ENCODE measurements around the gene IFITM10. TPM values are rescaled to one million over a fixed set of nuclear protein-coding genes. Genes with fewer than 3 reads are reported as not detected.

Gene IFITM10
- total RNA-seq, 1 donor, result 18.1 TPM

GRCh38 chr11:1792461-1792860 lies 42.1 kb upstream of the IFITM10 start:
- H3K27ac ChIP-seq (ENCODE audit: low read depth, low read length), result no peak overlapping the region
- H4K20me1 ChIP-seq (ENCODE audit: insufficient read depth, low read length), result no peaks in the 10 kb centered on the region
- no peaks in the 10 kb centered on the region for H3K79me2 ChIP-seq (ENCODE audit: insufficient read depth, low read length)
- TF ChIP-seq CTCF (IDR thresholded peaks at IDR 0.05; ENCODE audit: extremely low read depth, low read depth, low read length), result no peak
- DNase-seq (ENCODE audit: insufficient read length, low spot score, missing footprints), result peak; percentile 66
- no peaks in the 10 kb centered on the region for H3K36me3 ChIP-seq (ENCODE audit: insufficient read depth, low read length)
- H3K4me3 ChIP-seq (ENCODE audit: insufficient read depth, low read length), result no peak overlapping the region
- peaks cover 28% of the 10 kb centered on the region for H3K27me3 ChIP-seq (ENCODE audit: insufficient read depth, low read length)
- peaks cover 4% of the 10 kb centered on the region for H3K4me1 ChIP-seq (ENCODE audit: insufficient read depth, low read length)
- H3K9me3 ChIP-seq (ENCODE audit: low read depth, low read length), result no peaks in the 10 kb centered on the region
- no peak overlapping the region for H3K4me2 ChIP-seq (ENCODE audit: insufficient read depth, low read length)
- no peak overlapping the region for H2AFZ ChIP-seq (ENCODE audit: low read length)

- peaks cover 4% of the 10 kb centered on the region for H3K4me1 ChIP-seq (ENCODE audit: insufficient read depth, low read length)
- no peak for TF ChIP-seq CTCF (IDR thresholded peaks at IDR 0.05; ENCODE audit: extremely low read depth, low read depth, low read length)
- H2AFZ ChIP-seq (ENCODE audit: low read length), result no peak overlapping the region
- no peak overlapping the region for H3K4me2 ChIP-seq (ENCODE audit: insufficient read depth, low read length)
- no peaks in the 10 kb centered on the region for H3K9me3 ChIP-seq (ENCODE audit: low read depth, low read length)
- no peaks in the 10 kb centered on the region for H3K36me3 ChIP-seq (ENCODE audit: insufficient read depth, low read length)
- H3K27ac ChIP-seq (ENCODE audit: low read depth, low read length), result no peak overlapping the region
- H3K79me2 ChIP-seq (ENCODE audit: insufficient read depth, low read length), result no peaks in the 10 kb centered on the region
- H3K27me3 ChIP-seq (ENCODE audit: insufficient read depth, low read length), result peaks cover 28% of the 10 kb centered on the region
- DNase-seq (ENCODE audit: insufficient read length, low spot score, missing footprints), result no peak
- H3K4me3 ChIP-seq (ENCODE audit: insufficient read depth, low read length), result no peak overlapping the region
- no peaks in the 10 kb centered on the region for H4K20me1 ChIP-seq (ENCODE audit: insufficient read depth, low read length)
Observed at GRCh38 chr11:1791912-1792311, 41.5 kb upstream of the IFITM10 start.

GRCh38 chr11:1786466-1786865 lies 36.1 kb upstream of the IFITM10 start:
- Histone ChIP-seq H3K9me3 (ENCODE audit: low read depth, low read length) (no peaks in the 10 kb centered on the region), H3K27me3 (ENCODE audit: insufficient read depth, low read length) (peaks cover 19% of the 10 kb centered on the region), H2AFZ (ENCODE audit: low read length) (no peak overlapping the region), H4K20me1 (ENCODE audit: insufficient read depth, low read length) (no peaks in the 10 kb centered on the region), H3K27ac (ENCODE audit: low read depth, low read length) (no peak overlapping the region), H3K36me3 (ENCODE audit: insufficient read depth, low read length) (no peaks in the 10 kb centered on the region), H3K4me3 (ENCODE audit: insufficient read depth, low read length) (no peak overlapping the region), H3K4me2 (ENCODE audit: insufficient read depth, low read length) (no peak overlapping the region), H3K79me2 (ENCODE audit: insufficient read depth, low read length) (no peaks in the 10 kb centered on the region), H3K4me1 (ENCODE audit: insufficient read depth, low read length) (no peaks in the 10 kb centered on the region)
- TF ChIP-seq CTCF (IDR thresholded peaks at IDR 0.05; ENCODE audit: extremely low read depth, low read depth, low read length), result no peak
- no peak for DNase-seq (ENCODE audit: insufficient read length, low spot score, missing footprints)

GRCh38 chr11:1785749-1786413 lies 35.5 kb upstream of the IFITM10 start:
- no peak overlapping the region for H3K4me2 ChIP-seq (ENCODE audit: insufficient read depth, low read length)
- no peaks in the 10 kb centered on the region for H4K20me1 ChIP-seq (ENCODE audit: insufficient read depth, low read length)
- no peaks in the 10 kb centered on the region for H3K4me1 ChIP-seq (ENCODE audit: insufficient read depth, low read length)
- no peak for TF ChIP-seq CTCF (IDR thresholded peaks at IDR 0.05; ENCODE audit: extremely low read depth, low read depth, low read length)
- peak; percentile 32 for DNase-seq (ENCODE audit: insufficient read length, low spot score, missing footprints)
- H3K79me2 ChIP-seq (ENCODE audit: insufficient read depth, low read length), result no peaks in the 10 kb centered on the region
- no peak overlapping the region for H3K27ac ChIP-seq (ENCODE audit: low read depth, low read length)
- no peaks in the 10 kb centered on the region for H3K9me3 ChIP-seq (ENCODE audit: low read depth, low read length)
- no peak overlapping the region for H2AFZ ChIP-seq (ENCODE audit: low read length)
- no peaks in the 10 kb centered on the region for H3K36me3 ChIP-seq (ENCODE audit: insufficient read depth, low read length)
- H3K4me3 ChIP-seq (ENCODE audit: insufficient read depth, low read length), result no peak overlapping the region
- H3K27me3 ChIP-seq (ENCODE audit: insufficient read depth, low read length), result peaks cover 18% of the 10 kb centered on the region
